Urinary bladder (tissue), 4 donors: ENCODE results near the gene GLTP. TPM values are rescaled to one million over a fixed set of nuclear protein-coding genes. Genes with fewer than 3 reads are reported as not detected.
"Not testable (repeated sequence)": the region's sequence is repeated elsewhere in the genome, so short reads cannot be mapped to it uniquely, and the experiment has no call there.

Experiments used
- DNase-seq: peaks from one replicate; pipeline ENCODE4 v3.0.0-alpha.2; 2015; ENCODE audit errors: extremely low spot score
- H3K27ac ChIP-seq: one replicate; pipeline ENCODE4 v1.5.1; 2013; ENCODE audit warnings: low read depth, mild to moderate bottlenecking, moderate library complexity
- H3K36me3 ChIP-seq: one replicate; pipeline ENCODE4 v1.6.1; 2013; ENCODE audit warnings: mild to moderate bottlenecking, moderate library complexity; ENCODE audit not compliant: insufficient read depth
- H3K4me1 ChIP-seq: one replicate; pipeline ENCODE4 v1.6.1; 2013; ENCODE audit warnings: mild to moderate bottlenecking, moderate library complexity; ENCODE audit not compliant: insufficient read depth
- H3K4me3 ChIP-seq: one replicate; pipeline ENCODE4 v1.5.1; 2013; ENCODE audit warnings: low read depth, low read length
- WGBS: extraction: QIAGEN DNeasy Blood & Tissue Kit; methylation state at CpG from one replicate; pipeline ENCODE4 v1.1.7; 2013; 5-methylcytosine and 5-hydroxymethylcytosine counted together
- polyA plus RNA-seq: library from polyadenylated mRNA; stranded (reverse); fragments of 200-250 nt; gene quantifications from one replicate; pipeline ENCODE4 v1.2.3, GENCODE V29; 2013
- total RNA-seq: library from RNA; depleted of rRNA; stranded (reverse); fragments of >200 nt; gene quantifications from one replicate; pipeline ENCODE4 v1.2.3, GENCODE V29; 2014
- donor health status: healthy with polysubstance abuse.
- donor health status: healthy.

The GLTP gene
- total and polyA plus RNA-seq, 2 donors = 26.0 to 60.2 TPM

DNA sequence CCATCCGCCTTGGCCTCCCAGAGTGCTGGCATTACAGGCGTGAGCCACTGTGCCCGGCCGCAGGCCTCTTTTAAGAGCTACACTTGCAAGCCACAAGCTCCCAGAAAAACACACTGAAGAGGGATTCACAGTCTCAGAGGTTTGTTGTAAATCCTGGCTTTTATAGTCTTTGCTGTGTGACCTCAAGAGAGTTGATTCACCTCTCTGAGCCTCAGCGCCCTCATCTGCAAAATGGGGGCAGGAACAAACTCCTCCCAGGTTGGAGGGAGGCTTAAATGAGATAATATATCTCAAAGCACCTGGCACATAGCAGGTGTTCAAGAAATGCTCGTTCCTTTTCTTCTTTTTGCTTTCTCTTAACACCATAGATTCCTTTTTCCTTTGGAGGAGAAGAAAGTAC is 15.8 kb upstream of the GLTP start:
- Histone ChIP-seq H3K4me1 (no peaks in the 10 kb centered on the region), H3K27ac (no peak overlapping the region), H3K36me3 (no peaks in the 10 kb centered on the region), H3K4me3 (no peak overlapping the region)
- 89% methylated on average over 6 of the region's 6 CpGs for WGBS
- DNase-seq = no peak

DNA sequence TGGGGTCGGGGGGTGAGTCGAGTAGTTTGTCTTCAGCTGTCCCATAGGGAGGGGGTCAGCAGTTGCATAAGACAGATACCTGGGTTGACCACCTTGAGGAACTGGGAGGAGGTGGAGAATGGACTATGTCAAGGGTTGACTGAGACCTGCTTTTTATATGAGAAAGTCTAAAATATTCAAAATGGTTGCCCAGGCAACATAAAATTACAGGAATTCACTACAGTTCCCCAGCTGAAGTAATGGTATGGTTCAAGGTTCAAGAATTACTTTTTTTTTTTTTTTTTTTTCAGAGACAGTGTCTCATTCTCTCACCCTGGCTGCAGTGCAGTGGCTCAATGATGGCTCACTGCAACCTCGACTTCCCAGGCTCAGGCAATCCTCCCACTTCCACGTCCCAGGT is 14.6 kb upstream of the GLTP start:
- WGBS = 69% methylated on average over 4 of the region's 4 CpGs
- no peaks in the 10 kb centered on the region for H3K36me3 ChIP-seq
- H3K4me3 ChIP-seq = no peak overlapping the region
- no peaks in the 10 kb centered on the region for H3K4me1 ChIP-seq
- no peak overlapping the region for H3K27ac ChIP-seq
- no peak for DNase-seq

DNA sequence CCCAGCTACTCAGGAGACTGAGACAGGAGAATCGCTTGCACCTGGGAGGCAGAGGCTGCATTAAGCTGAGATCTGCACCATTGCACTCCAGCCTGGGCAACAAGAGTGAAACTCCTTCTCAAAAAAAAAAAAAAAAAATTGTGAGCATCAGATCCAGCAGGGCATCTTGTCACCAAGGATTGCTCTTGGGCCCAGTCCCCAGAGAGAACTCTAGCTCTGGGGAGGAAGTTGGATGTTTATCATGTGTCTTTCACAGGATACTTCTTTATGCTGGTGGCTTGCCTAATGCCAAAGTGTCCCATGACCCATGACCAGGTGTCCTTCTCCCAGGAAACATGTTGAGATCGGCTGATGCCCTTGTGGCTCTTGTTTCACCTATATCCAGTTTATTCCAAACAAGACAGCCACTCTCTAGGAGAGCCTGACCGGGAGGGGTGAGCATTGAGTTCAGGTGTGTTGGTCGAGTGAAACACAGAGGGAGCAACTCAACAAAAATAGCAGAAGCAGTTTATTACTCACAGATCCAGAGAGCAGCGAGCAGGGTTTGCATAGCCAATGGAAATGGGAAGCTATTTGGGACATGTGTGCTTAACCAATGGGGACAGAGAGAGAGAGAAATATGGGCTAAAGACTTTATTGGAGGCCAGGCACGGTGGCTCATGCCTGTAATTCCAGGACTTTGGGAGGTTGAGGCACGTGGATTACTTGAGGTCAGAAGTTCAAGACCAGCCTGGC is 13.1 kb upstream of the GLTP start:
- Histone ChIP-seq H3K4me3 (no peak overlapping the region), H3K27ac (no peak overlapping the region), H3K4me1 (no peaks in the 10 kb centered on the region), H3K36me3 (no peaks in the 10 kb centered on the region)
- DNase-seq = no peak
- WGBS = 77% methylated on average over 7 of the region's 7 CpGs

DNA sequence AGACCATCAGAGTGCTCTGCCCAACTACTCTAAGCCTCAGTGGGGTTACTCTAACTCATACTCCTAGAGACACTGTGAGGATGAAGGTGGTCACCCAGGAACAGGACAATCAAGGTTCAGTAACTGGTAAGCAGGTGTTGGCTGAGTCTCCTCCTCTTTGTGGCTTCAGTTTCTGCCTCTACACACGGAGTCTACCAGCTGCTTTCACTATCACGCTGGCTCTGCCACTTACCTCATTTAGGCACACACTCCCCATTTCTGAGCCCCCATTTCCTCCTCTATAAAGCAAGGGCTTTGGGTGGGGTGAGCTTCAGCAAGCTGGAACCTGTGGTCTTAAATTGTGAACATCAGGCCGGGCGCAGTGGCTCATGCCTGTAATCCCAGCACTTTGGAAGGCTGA is 12.4 kb upstream of the GLTP start:
- H3K4me1 ChIP-seq = no peaks in the 10 kb centered on the region
- 72% methylated on average over 4 of the region's 4 CpGs for WGBS
- no peak for DNase-seq
- H3K27ac ChIP-seq = no peak overlapping the region
- H3K4me3 ChIP-seq = no peak overlapping the region
- no peaks in the 10 kb centered on the region for H3K36me3 ChIP-seq

DNA sequence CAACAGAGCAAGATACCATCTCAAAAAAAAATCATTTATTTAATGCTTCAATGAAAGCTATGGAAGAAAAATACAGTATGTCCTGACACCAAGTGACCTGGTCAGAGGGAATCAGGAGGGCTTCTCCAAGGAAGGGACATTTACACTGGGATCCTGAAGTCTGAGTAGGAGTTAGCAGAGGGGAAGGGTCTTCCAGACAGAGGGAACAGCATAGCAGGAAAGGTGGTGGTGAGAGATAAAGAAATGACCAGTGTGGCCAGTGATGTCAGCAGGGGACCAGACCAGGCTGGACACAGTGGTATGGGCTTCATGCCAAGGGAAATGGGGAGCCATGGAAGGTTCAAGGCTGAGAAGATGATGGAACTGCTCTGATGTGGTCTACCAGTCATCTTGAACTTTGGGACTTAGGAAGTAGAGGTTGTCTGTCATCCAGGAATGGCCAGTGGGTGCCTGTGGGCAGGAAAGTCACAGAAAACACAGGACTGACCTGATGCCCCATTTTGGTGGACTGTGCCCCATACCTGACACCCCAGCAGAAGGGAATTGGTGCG is 11.9 kb upstream of the GLTP start:
- WGBS = 90% methylated on average over 1 of the region's 1 CpG
- Histone ChIP-seq H3K4me3 (no peak overlapping the region), H3K36me3 (no peaks in the 10 kb centered on the region), H3K27ac (no peak overlapping the region), H3K4me1 (no peaks in the 10 kb centered on the region)
- no peak for DNase-seq

DNA sequence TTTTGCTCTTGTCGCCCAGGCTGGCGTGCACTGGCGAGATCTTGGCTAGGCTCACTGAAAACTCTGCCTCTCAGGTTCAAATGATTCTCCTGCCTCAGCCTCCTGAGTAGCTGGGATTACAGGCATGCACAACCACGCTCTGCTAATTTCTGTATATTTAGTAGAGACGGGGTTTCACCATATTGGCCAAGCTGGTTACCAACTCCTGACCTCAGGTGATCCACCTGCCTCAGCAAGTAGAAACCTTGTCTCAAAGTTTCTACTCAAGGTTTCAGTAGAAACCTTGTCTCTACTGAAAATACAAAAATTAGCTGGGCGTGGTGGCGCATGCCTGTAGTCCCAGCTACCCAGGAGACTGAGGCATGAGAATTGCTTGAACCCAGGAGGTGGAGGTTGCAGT is 11.4 kb upstream of the GLTP start:
- WGBS = 88% methylated on average over 7 of the region's 7 CpGs

DNA sequence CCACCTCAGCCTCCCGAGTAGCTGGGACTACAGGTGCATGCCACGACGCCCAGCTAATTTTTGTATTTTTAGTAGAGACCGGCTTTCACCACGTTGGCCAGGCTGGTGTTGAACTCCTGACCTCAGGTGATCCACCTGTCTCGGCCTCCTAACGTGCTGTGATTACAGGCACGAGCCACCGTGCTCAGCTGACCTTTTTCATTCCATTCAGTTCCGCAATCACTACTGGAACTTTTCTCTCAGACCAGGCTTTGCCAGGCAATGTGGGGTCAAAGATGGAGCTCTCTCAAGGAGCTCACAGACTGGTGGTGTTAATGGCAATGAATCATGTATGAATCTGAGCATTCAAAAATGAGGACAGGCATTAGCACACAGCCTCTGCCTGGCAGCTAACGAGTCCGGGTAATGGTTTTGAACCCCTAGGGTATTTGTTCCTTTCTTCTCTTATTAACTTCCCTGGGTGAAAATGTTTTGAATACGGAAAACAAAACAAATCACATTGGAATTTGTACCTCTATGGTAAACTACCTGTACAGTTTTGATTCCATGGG is 10.4 kb upstream of the GLTP start:
- no peaks in the 10 kb centered on the region for H3K4me1 ChIP-seq
- no peak overlapping the region for H3K4me3 ChIP-seq
- H3K36me3 ChIP-seq = no peaks in the 10 kb centered on the region
- 77% methylated on average over 13 of the region's 13 CpGs for WGBS
- H3K27ac ChIP-seq = no peak overlapping the region
- DNase-seq = no peak

More for the DNA sequence above, 11.4 kb upstream of the GLTP start:
- not testable (repeated sequence) for H3K4me1 ChIP-seq, H3K36me3 ChIP-seq, DNase-seq, H3K4me3 ChIP-seq, H3K27ac ChIP-seq

DNA sequence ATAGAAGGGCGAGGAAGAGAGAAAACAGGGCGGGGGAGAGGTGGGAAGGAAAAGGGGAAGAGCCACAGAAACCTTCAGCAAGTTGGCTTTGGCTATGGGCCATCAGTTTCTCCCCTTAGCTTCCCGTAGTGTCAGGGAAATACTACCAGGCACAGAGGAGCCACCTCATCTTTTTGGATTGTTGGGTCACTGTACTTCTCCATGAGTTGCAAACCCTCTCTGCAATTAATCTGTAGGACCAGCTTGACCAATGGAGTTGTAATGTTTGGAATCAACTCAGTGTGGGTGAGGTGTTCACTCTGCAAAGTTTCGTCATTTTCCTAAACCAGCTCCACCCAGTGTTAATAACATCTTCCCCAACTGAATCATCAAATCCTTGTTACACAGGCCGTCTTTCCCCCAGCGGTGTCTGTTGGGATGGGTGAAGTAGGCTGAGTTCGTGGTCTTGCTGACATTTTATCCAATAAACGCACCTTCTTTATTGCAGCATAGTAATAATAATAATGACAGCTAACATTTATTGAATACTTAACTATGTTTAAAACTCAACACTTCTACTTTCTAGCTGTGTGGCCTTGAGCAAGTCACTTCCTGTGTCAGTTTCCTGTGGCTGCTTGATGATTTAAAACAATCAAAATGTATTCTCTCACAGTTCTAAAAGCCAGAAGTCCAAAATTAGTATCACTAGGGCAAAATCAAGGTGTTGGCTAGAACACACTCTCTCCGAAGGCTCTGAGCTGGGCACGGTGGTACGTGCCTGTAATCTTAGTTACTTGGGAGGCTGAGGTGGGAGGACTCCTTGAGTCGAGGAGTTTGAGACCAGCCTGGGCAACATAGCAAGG is 8.1 kb upstream of the GLTP start:
- 65% methylated on average over 12 of the region's 12 CpGs for WGBS
- H3K27ac ChIP-seq = no peak overlapping the region
- H3K4me1 ChIP-seq = no peaks in the 10 kb centered on the region
- H3K36me3 ChIP-seq = no peaks in the 10 kb centered on the region
- H3K4me3 ChIP-seq = no peak overlapping the region
- DNase-seq = no peak

DNA sequence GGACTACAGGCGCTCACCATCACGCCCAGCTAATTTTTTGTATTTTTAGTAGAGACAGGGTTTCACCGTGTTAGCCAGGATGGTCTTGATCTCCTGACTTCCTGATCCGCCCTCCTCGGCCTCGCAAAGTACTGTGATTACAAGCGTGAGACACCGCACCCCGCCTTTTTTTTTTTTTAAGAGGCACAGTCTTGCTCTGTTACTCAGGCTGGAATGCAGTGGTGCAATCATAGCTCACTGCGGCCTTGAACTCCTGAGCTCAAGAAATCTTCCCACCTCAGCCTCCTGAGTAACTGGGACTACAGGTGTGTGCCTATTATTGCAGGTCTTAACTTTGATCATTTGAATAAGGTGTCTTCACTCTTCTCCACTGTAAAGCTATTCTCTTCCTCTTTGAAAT is 5.3 kb upstream of the GLTP start:
- H3K4me3 ChIP-seq = no peak overlapping the region
- H3K36me3 ChIP-seq = no peaks in the 10 kb centered on the region
- no peak for DNase-seq
- no peaks in the 10 kb centered on the region for H3K4me1 ChIP-seq
- no peak overlapping the region for H3K27ac ChIP-seq
- WGBS = 64% methylated on average over 10 of the region's 10 CpGs

DNA sequence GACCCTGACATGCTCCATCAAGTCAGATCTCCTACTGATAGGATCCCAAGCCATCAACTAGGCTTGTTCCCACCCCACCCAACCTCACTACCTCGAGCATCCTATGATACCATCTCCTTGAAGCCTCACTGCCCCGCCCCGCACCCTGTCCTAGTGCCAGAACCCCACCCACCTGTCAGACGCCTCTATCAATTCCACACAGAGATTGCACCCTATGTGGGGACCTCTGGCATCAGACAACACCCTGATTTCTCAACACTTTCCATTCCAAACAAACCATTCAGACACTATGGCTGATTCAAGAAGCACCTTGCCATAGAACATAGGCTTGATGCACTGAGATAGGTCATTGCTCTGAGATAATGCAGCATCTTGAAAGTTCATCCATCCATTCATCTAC is 3.1 kb upstream of the GLTP start:
- WGBS = 67% methylated on average over 4 of the region's 4 CpGs
- Histone ChIP-seq H3K4me1 (no peaks in the 10 kb centered on the region), H3K4me3 (no peak overlapping the region), H3K27ac (no peak overlapping the region), H3K36me3 (no peaks in the 10 kb centered on the region)
- DNase-seq = no peak

DNA sequence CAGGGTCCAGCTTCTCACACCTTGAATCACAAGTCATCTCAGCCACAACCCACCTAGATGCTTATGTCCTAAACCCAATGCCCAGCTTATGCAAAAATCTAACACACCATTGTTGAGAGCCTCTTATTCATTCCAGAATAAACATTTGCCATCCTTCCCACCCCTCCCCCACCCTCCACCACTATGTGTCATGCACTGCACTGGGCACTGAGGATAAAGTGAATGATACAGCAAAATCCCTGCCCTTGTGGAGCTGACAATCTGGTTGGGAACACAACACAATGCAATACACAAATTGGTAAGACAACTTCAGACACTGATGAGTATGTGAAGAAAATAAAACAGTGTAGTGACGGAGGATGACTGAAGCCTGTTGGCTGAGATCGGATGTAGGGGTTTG is 1.4 kb upstream of the GLTP start:
- 84% methylated on average over 2 of the region's 2 CpGs for WGBS
- no peaks in the 10 kb centered on the region for H3K4me1 ChIP-seq
- H3K27ac ChIP-seq = no peak overlapping the region
- H3K36me3 ChIP-seq = no peaks in the 10 kb centered on the region
- H3K4me3 ChIP-seq = no peak overlapping the region
- no peak for DNase-seq

DNA sequence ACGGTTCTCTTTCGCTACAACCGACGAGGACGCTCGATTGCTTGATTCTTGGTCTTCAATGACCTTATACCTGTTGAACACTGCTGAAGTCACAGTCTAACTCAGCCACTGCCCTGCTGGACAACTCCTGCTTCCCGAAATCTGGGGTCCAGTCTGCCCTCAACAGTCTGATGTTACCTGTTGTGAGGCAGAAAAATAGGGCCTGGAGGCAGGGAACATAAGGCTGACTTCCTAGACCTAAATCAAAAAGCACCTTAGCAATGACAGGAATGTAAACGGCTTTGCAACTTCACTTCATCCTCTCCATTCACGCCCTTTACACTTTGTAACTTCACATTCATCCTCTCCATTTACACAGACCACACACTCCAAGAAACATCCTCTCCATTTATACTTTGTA is 597 bp upstream of the GLTP start:
- no peaks in the 10 kb centered on the region for H3K4me1 ChIP-seq
- H3K36me3 ChIP-seq = no peaks in the 10 kb centered on the region
- no peak overlapping the region for H3K27ac ChIP-seq
- no peak for DNase-seq
- peak overlapping the region; percentile 66 for H3K4me3 ChIP-seq
- 5% methylated on average over 9 of the region's 9 CpGs for WGBS

DNA sequence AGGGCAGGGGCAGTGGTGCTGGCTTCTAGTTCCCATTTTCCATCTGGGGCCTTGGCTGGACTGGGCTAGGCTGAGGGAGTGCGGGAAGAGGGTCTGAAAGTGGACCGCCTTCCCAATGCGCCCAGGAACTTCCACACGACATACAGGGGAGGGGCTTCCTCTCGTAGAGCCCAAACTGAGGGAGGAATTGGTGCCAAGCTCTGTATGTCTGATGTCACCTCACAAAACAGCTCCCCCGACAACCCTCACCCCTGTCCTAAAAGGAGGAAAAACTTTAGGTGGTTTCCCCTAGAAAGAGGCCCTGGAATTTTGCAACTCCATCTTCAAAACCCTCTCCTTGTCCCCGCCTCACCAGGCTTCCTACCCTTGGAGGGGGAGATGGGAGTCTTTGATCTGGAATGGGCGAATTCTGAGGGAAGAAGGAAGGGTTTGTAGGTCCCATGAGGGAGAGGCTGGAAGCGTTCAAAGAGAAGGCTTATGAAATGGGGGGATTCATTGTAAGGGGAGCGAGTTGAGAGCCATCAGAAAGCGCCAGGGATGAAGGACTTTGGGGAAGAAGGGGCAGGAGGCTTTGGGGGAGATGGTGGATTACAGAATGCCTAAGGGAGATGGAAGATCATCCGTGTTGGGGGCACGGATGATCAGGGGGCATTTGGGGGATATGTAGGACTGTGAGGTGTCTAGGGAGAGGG is 844 bp downstream of the GLTP start:
- Histone ChIP-seq H3K4me3 (peak overlapping the region; percentile 66), H3K27ac (peak overlapping the region; percentile 49), H3K36me3 (no peaks in the 10 kb centered on the region), H3K4me1 (no peaks in the 10 kb centered on the region)
- 5% methylated on average over 13 of the region's 13 CpGs for WGBS
- DNase-seq = no peak
